ENCODE measurements around the gene COL1A2.
A peak's percentile ranks its signal among the peaks of the same experiment; 100 is the strongest.

COL1A2 gene

DNA sequence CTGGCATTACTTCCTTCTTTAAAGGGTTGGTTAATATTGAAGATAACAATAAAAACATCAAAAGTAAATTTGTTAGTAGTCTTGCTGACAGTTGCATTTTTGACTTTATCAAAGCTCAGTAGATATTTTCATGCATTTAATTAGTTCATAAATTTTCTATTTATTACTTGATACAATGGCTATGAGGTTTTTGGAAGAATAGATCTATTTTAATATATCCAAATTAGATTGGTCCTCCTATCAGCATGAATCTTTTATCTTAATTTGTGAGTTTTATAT lies 16.4 kb downstream of the COL1A2 start:
- DNase-seq: no peak

DNA sequence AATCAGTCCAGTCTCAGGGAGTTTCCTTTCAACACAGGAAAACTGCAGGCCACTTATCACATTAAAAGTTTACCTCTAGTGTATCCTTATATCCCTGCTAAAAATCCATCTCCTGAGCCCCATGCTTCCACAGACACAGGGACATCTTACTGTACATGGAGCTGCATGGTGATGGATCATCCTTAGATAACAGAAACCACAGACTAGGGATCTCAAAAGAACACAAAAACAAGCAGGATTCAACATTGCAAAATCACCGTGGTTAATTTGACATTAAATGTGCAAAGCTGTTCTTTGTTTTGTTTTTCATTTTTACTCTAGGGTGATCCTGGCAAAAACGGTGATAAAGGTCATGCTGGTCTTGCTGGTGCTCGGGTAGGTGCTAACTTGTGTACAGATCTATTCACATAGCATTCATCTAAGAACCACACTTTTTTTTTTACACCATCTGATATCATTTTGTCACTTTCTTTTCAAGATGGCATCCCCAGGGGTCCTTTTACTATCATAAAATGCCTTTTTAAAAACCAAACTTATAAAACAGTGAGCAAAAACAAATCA lies 18.1 kb downstream of the COL1A2 start:
- DNase-seq: no peak

GRCh38 chr7:94414481-94414880 lies 19.8 kb downstream of the COL1A2 start:
- no peak for DNase-seq

- no peak for DNase-seq
These were observed 20.3 kb downstream of the COL1A2 start for GRCh38 chr7:94414980-94415379.

- no peak for DNase-seq
These were observed 22.6 kb downstream of the COL1A2 start for GRCh38 chr7:94417306-94417705.

DNA sequence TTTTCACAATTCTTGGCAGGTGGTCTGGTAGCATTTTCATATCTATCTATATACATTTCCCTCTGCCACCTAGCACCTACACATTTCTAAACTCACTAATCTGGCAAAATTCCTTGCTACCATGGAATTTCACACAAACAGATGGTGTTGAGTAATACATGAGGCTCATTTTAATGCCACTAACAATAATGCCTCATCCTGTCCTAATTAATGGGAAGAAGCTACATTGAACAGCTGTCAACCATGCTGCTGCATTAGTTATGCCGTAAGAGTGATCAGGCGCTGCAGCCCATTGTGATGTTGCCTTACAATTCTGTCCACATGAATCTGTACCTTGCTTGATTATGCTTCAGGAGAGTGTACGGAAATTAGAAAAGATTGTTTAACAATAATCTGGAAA lies 23.2 kb downstream of the COL1A2 start:
- no peak for DNase-seq

DNA sequence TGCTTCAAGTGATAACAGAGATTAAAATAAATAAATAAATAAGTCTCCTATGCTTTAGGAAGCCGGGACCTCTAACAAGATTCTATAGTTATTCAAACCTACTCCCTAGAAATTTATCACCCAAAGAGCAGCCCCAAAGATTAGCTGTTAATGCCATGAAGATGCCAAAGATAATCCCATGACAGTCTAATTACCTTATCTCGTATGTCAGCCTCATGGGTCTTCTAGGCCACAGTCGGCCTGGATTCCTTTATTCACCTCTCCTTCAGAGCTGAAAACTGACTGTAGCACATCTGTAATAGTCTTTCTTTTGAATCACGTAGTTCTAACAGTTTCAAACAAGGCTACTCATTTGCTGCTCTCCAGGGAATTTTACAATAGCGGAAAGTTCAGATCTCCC lies 24.2 kb downstream of the COL1A2 start:
- no peak for DNase-seq

DNA sequence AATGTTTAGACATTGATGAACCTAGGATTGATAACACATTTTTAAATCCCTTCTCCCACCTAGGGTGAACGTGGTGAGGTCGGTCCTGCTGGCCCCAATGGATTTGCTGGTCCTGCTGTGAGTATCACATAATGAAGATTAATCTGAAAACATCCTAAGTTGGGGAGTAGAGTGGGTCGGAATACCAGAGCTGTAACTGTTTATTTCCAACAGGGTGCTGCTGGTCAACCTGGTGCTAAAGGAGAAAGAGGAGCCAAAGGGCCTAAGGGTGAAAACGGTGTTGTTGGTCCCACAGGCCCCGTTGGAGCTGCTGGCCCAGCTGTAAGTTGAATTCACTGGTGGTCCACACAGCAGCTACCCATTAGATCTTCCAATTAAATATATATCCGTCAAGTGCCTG lies 25.6 kb downstream of the COL1A2 start:
- DNase-seq: no peak

GRCh38 chr7:94421681-94422080 lies 27.0 kb downstream of the COL1A2 start:
- no peak for DNase-seq

DNA sequence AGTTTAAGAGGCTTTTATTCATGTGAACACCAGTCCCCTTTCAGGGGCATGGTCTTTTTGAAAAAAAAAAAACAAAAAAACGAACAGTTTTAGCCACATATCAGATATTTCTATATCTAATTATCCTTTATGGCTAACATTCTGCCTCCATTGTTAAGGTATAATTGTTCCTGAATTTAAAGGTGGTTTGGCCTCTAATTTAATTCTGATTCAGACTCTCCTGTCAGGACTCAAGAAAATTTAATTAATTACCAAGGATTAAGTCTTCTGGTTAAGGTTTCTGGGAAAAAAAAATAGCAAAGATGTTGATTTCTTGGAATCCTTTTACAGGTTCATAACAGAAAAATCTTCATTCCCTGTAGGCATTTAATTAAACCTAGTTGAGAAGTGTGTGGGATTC lies 27.4 kb downstream of the COL1A2 start:
- no peak for DNase-seq

- no peak for DNase-seq
These were observed 28.2 kb downstream of the COL1A2 start for GRCh38 chr7:94422827-94423460.

DNA sequence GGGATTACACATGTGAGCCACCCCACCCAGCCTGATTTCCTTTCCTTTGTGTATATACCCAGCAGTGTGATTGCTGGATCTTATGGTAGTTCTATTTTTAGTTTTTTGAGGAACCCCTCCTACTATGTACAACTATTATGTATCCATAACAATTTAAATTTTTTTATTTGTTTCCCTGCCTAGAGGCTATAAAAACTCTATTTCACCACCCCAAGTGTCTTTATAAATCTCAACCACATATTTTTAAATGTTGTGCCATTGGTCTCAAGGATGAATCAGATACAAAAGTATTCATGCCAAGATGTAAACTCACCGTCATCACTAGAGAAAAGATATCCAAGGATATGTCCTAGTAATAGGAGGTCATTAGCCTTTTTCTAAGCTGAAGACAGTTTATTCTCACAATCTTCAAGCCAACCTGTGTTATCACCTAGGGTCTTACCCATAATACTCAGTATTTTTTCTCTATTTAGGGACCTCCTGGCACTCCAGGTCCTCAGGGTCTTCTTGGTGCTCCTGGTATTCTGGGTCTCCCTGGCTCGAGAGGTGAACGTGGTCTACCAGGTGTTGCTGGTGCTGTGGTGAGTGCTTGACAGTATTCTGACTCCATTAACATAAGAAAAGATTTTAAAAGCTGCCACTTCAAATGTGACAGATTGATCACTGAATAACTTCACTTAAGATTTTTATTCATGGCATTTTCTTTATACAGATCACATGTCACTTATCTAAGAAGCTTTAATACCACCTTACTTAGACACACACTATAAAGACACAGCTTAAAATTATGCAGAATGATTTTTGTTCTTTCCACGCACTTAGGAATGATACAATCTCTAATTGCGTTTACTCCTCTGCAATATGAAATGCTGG lies 29.4 kb downstream of the COL1A2 start:
- no peak for DNase-seq

GRCh38 chr7:94425546-94425945 lies 30.9 kb downstream of the COL1A2 start:
- no peak for DNase-seq

DNA sequence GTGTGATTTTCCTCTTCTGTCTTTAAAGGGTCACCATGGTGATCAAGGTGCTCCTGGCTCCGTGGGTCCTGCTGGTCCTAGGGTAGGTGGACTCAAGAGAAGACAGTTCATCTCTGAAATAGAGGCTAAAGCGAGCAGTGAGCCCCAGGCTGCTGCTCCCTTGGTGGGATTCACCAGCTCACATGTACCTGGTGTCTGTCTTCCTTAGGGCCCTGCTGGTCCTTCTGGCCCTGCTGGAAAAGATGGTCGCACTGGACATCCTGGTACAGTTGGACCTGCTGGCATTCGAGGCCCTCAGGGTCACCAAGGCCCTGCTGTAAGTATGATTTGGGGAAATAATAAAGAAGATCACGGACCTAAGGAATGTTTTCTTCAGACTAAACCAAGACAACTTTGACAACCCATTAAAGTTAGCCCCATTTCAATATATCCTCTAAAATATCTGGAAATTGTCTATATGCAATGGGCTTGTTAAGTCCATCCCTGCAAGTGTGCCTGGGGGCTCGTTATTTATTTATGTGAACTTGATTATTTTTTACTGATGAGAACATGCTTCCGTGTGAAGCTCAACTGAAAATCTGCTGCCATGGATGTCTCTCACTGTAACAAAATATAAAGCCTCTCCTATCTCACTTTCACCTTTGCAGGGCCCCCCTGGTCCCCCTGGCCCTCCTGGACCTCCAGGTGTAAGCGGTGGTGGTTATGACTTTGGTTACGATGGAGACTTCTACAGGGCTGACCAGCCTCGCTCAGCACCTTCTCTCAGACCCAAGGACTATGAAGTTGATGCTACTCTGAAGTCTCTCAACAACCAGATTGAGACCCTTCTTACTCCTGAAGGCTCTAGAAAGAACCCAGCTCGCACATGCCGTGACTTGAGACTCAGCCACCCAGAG lies 32.5 kb downstream of the COL1A2 start:
- no peak for DNase-seq

- no peak for DNase-seq
These were observed 34.5 kb downstream of the COL1A2 start for GRCh38 chr7:94429153-94429552.

DNA sequence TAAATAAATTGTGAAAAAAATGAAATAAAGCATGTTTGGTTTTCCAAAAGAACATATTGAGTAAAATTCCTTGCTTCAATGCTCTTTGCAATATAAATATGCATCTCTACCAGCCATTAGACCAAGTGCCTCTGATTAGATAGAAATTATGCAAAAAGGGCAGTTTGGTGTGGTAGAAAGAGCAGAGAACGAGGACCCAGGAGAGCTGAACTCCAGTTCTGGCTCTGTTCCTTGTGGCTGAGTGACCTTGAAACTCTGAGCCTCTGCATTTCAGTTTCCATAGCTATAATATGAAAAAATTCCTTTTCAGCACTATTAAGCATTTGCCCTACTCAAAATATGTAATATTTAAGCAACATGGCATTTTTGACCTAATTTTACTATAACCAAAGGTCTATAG lies 36.5 kb downstream of the COL1A2 start:
- no peak for DNase-seq

- DNase-seq: no peak
These were observed 37.1 kb downstream of the COL1A2 start for GRCh38 chr7:94431619-94432280.

GRCh38 chr7:94432281-94432670 lies 37.6 kb downstream of the COL1A2 start:
- DNase-seq: no peak

- no peak for DNase-seq
These were observed 38.1 kb downstream of the COL1A2 start for GRCh38 chr7:94432817-94433216.

DNA sequence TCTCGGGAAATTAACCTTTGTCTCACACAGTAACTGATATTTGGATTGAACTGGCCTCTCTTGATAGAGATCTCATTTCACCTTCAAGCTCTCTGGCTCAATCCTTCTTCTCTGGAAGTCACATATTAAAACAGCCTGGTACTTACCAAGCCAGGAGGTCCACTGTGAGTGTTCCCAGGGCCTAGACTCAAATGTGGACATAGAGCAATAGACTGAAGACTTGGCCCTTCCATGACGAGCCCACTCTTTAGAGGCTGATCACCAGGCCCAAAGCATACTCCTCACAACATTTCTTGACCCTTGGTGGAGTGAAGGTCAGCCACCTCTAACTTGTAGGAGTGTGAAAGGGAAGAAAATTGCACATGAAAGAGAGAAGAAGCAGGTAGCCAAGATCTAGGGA lies 38.5 kb downstream of the COL1A2 start:
- no peak for DNase-seq

GRCh38 chr7:94434042-94434441 lies 39.3 kb downstream of the COL1A2 start:
- DNase-seq: no peak

GRCh38 chr7:94436018-94436604 lies 41.4 kb downstream of the COL1A2 start:
- DNase-seq: peak; percentile 46 to 51

DNA sequence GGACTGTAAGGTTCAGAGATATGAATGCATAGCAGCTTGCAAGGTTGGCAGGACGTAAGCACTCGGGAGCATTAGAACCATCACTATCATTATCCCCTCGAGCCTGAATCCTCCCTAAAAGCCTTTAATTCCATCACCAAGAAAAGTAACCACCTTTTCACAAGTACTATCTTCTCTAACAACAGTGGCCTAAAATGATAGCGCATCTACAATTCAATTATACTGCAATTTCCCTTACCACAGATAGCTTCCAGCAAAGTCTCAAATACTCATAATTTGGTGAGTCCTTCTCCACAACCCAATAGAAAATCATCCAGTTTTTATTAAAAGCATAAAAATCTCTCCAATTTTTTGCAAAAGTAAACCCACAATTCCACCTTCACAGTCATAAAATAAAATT lies 42.0 kb downstream of the COL1A2 start:
- DNase-seq: no peak
